ENCODE data around the gene FGF12. TPM values are rescaled to one million over a fixed set of nuclear protein-coding genes. Genes with fewer than 3 reads are reported as not detected.

The FGF12 gene
- polyA plus RNA-seq, 3 donors, result not detected

DNA sequence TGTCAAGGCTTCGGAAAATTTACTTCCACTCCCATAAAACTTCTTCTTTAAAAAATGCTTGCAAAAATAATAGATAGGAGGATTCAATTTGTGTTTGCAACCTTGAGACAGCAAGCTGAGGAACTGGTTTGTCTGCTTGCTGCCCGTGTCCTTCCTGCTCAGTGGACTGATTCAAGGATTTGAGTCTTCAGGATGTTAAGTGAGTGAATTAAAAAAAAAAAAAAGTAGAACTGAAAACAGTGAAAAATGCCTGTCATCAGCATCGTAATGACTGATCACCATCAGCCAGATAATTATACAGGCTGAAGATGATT is 453.7 kb downstream of the FGF12 start:
- Histone ChIP-seq H2AFZ (ENCODE audit: insufficient read depth, low read depth, low read length, poor library complexity, severe bottlenecking) (no peak overlapping the region), H3K27ac (ENCODE audit: low read depth in 1 of 2, low read length in 2 of 2) (no peak overlapping the region), H3K4me1 (ENCODE audit: control insufficient read depth in 1 of 2, insufficient read depth in 2 of 2, low read length in 2 of 2) (no peaks in the 10 kb centered on the region), H3K27me3 (ENCODE audit: control insufficient read depth in 2 of 2, insufficient read depth in 2 of 2, low read length in 2 of 2) (no peaks in the 10 kb centered on the region), H3K79me2 (ENCODE audit: insufficient read depth, low read length) (no peaks in the 10 kb centered on the region), H3K9ac (ENCODE audit: insufficient read depth, low read length, poor library complexity, severe bottlenecking) (no peak overlapping the region), H3K9me3 (replicated peaks in 1 of 2; ENCODE audit: control insufficient read depth in 1 of 2, insufficient read depth in 1 of 2, low read length in 2 of 2) (peaks cover 0 to 4% of the 10 kb centered on the region in 2 donors), H4K20me1 (ENCODE audit: insufficient read depth, low read length) (no peaks in the 10 kb centered on the region), H3K36me3 (replicated peaks in 1 of 2; ENCODE audit: control insufficient read depth in 1 of 2, insufficient read depth in 2 of 2, low read length in 2 of 2) (no peaks in the 10 kb centered on the region), H3K4me3 (replicated peaks in 1 of 3; ENCODE audit: low read depth in 2 of 3, low read length in 3 of 3) (no peak overlapping the region), H3K4me2 (replicated peaks; ENCODE audit: extremely low read depth, low read length, poor library complexity, severe bottlenecking) (no peak overlapping the region)
- no peak overlapping the region for H3K4me3 Mint-ChIP-seq
- no peaks in the 10 kb centered on the region for H3K9me3 Mint-ChIP-seq
- no peaks in the 10 kb centered on the region for H3K36me3 Mint-ChIP-seq
- no peak overlapping the region for H3K27ac Mint-ChIP-seq
- H3K4me1 Mint-ChIP-seq, result no peaks in the 10 kb centered on the region
- H3K27me3 Mint-ChIP-seq (ENCODE audit: low read depth in 3 of 3), result no peaks in the 10 kb centered on the region
- DNase-seq, result no peak
- WGBS (ENCODE audit: insufficient coverage), result 40% methylated on average over 1 of the region's 3 CpGs
- intact Hi-C loops (cut with micrococcal nuclease), result no loop called here
- TF ChIP-seq, protein P1, sequence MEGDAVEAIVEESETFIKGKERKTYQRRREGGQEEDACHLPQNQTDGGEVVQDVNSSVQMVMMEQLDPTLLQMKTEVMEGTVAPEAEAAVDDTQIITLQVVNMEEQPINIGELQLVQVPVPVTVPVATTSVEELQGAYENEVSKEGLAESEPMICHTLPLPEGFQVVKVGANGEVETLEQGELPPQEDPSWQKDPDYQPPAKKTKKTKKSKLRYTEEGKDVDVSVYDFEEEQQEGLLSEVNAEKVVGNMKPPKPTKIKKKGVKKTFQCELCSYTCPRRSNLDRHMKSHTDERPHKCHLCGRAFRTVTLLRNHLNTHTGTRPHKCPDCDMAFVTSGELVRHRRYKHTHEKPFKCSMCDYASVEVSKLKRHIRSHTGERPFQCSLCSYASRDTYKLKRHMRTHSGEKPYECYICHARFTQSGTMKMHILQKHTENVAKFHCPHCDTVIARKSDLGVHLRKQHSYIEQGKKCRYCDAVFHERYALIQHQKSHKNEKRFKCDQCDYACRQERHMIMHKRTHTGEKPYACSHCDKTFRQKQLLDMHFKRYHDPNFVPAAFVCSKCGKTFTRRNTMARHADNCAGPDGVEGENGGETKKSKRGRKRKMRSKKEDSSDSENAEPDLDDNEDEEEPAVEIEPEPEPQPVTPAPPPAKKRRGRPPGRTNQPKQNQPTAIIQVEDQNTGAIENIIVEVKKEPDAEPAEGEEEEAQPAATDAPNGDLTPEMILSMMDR (IDR thresholded peaks at IDR 0.05), result no peak

DNA sequence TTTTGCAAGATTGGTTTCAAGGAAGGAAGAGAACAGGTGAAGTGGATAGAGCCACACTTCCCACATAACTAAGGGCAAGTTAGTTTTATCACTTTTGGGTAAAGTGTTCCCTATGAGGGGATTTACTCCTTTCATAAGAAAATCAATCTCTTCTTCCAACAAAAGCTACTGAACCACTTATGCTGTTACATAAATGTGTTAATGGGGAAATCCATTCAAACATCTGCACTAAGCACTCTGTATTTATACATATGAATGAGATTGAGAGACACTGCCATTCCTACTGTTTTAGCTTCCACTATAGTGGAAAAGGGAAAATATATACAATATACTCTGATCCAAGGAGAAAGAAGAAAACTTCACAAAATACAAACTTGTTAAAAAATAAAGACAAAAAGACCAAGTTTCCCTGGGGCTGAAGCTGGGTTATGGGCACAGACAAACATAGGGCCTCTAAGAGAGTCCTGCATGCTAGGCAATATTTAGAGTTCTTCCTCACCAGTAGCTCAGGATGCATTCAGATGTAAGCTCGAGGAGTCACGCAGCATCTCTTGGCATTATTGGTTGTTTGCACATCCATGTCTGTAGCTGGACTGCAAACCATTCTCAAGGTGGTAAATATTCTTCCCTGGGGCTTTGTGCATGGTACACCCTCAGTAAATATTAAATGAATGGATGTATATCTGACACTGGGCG is 454.2 kb downstream of the FGF12 start:
- H3K4me2 ChIP-seq (replicated peaks; ENCODE audit: extremely low read depth, low read length, poor library complexity, severe bottlenecking), result no peak overlapping the region
- no peaks in the 10 kb centered on the region for H3K4me1 ChIP-seq (ENCODE audit: control insufficient read depth in 1 of 2, insufficient read depth in 2 of 2, low read length in 2 of 2)
- no peaks in the 10 kb centered on the region for H3K79me2 ChIP-seq (ENCODE audit: insufficient read depth, low read length)
- Mint-ChIP-seq H3K4me1 (no peaks in the 10 kb centered on the region), H3K27ac (no peak overlapping the region), H3K36me3 (no peaks in the 10 kb centered on the region), H3K27me3 (ENCODE audit: low read depth in 3 of 3) (no peaks in the 10 kb centered on the region), H3K4me3 (no peak overlapping the region), H3K9me3 (no peaks in the 10 kb centered on the region)
- 93% methylated on average over 2 of the region's 3 CpGs for WGBS (ENCODE audit: insufficient coverage)
- H3K9ac ChIP-seq (ENCODE audit: insufficient read depth, low read length, poor library complexity, severe bottlenecking), result no peak overlapping the region
- H3K9me3 ChIP-seq (replicated peaks in 1 of 2; ENCODE audit: control insufficient read depth in 1 of 2, insufficient read depth in 1 of 2, low read length in 2 of 2), result peaks cover 0 to 4% of the 10 kb centered on the region in 2 donors
- intact Hi-C loops (cut with micrococcal nuclease), result no loop called here
- no peak overlapping the region for H3K4me3 ChIP-seq (replicated peaks in 1 of 3; ENCODE audit: low read depth in 2 of 3, low read length in 3 of 3)
- no peaks in the 10 kb centered on the region for H4K20me1 ChIP-seq (ENCODE audit: insufficient read depth, low read length)
- no peak for DNase-seq
- no peak overlapping the region for H2AFZ ChIP-seq (ENCODE audit: insufficient read depth, low read depth, low read length, poor library complexity, severe bottlenecking)
- TF ChIP-seq, protein P1 (IDR thresholded peaks at IDR 0.05), result no peak
- no peak overlapping the region for H3K27ac ChIP-seq (ENCODE audit: low read depth in 1 of 2, low read length in 2 of 2)
- no peaks in the 10 kb centered on the region for H3K36me3 ChIP-seq (replicated peaks in 1 of 2; ENCODE audit: control insufficient read depth in 1 of 2, insufficient read depth in 2 of 2, low read length in 2 of 2)
- no peaks in the 10 kb centered on the region for H3K27me3 ChIP-seq (ENCODE audit: control insufficient read depth in 2 of 2, insufficient read depth in 2 of 2, low read length in 2 of 2)

Data from CD14-positive monocyte (primary cell).